ENCODE measurements around the gene MRPL38.
A peak's percentile ranks its signal among the peaks of the same experiment; 100 is the strongest.

GRCh38 chr17:75876190-75876937 lies 28.3 kb downstream of the MRPL38 start:
- TF ChIP-seq, protein P1, sequence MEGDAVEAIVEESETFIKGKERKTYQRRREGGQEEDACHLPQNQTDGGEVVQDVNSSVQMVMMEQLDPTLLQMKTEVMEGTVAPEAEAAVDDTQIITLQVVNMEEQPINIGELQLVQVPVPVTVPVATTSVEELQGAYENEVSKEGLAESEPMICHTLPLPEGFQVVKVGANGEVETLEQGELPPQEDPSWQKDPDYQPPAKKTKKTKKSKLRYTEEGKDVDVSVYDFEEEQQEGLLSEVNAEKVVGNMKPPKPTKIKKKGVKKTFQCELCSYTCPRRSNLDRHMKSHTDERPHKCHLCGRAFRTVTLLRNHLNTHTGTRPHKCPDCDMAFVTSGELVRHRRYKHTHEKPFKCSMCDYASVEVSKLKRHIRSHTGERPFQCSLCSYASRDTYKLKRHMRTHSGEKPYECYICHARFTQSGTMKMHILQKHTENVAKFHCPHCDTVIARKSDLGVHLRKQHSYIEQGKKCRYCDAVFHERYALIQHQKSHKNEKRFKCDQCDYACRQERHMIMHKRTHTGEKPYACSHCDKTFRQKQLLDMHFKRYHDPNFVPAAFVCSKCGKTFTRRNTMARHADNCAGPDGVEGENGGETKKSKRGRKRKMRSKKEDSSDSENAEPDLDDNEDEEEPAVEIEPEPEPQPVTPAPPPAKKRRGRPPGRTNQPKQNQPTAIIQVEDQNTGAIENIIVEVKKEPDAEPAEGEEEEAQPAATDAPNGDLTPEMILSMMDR (IDR thresholded peaks at IDR 0.05): peak in 1 of 2 donors; percentile 4
- no peak for TF ChIP-seq POLR2A (IDR thresholded peaks at IDR 0.05)
- TF ChIP-seq POLR2AphosphoS5 (IDR thresholded peaks at IDR 0.05): no peak
- TF ChIP-seq EP300 (IDR thresholded peaks at IDR 0.05): no peak

Measured in suprapubic skin (tissue), 4 donors.